Cardiac fibroblast (primary cell): ENCODE results near the gene ACSBG1.
A peak's percentile ranks its signal among the peaks of the same experiment; 100 is the strongest.

Experiments
- DNase-seq, 2 donors: peaks; one replicate each; pipeline versions ENCODE4 v3.0.0 to v3.0.0-alpha.2; 2010; ENCODE audit warnings: low read depth in 2 of 2
- H3K4me3 ChIP-seq, 2 donors: replicated peaks in 1 of 2; 1 replicate in 1 of 2; 2 replicates in 1 of 2; pipeline ENCODE4 v1.5.1; 2011; ENCODE audit warnings: low read depth in 2 of 2, low read length in 2 of 2, mild to moderate bottlenecking in 2 of 2, moderate library complexity in 1 of 2
- TF ChIP-seq, protein P1 (sequence below): IDR thresholded peaks from one replicate; pipeline ENCODE4 v1.5.1; 2011; ENCODE audit warnings: low read depth, mild to moderate bottlenecking, low read length, inconsistent platforms

Gene ACSBG1

DNA sequence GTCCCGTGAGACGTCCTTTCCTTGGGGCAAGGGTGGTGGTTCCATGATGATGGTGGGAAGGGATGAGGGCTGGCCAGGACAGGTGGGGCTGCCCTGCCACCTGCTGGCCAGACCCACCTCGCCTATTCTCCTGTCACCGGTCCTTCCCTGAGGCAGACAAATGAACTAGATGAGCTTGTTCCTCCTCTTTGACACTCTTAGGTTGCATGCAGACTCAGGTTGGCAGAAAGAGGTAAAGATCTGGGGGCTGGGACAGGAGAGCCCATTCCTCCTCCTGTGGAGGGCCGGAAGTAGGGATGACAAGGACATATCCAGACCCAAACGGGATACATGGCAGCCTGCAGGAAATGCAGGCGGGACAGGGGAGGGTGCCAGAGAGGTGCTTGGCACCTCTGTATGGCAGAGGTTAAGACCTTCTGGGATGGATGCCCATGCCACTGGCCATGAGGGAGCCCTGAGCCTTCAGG is 38.6 kb downstream of the ACSBG1 start:
- TF ChIP-seq, protein P1, sequence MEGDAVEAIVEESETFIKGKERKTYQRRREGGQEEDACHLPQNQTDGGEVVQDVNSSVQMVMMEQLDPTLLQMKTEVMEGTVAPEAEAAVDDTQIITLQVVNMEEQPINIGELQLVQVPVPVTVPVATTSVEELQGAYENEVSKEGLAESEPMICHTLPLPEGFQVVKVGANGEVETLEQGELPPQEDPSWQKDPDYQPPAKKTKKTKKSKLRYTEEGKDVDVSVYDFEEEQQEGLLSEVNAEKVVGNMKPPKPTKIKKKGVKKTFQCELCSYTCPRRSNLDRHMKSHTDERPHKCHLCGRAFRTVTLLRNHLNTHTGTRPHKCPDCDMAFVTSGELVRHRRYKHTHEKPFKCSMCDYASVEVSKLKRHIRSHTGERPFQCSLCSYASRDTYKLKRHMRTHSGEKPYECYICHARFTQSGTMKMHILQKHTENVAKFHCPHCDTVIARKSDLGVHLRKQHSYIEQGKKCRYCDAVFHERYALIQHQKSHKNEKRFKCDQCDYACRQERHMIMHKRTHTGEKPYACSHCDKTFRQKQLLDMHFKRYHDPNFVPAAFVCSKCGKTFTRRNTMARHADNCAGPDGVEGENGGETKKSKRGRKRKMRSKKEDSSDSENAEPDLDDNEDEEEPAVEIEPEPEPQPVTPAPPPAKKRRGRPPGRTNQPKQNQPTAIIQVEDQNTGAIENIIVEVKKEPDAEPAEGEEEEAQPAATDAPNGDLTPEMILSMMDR = peak; percentile 65
- DNase-seq = peak in 1 of 2 donors; percentile 22
- no peak overlapping the region for H3K4me3 ChIP-seq

DNA sequence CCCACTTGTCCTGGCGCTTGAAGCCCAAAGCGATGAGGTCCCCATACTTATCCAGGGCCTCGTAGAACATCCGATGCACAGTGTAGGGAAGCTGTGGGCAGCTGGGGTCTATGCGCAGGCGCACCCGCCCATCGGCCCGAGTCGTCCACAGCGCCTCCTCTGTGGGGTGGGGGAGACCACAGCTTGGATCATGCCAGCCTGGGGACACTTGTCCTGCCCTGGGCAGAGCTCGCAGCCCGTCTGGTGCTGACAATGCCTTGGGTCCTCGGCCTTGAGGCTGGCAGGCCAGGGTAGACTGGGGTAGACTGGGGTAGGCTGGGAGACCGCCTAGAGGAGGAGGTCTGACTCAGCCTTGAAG is 39.8 kb downstream of the ACSBG1 start:
- TF ChIP-seq, protein P1 = no peak
- DNase-seq = no peak

DNA sequence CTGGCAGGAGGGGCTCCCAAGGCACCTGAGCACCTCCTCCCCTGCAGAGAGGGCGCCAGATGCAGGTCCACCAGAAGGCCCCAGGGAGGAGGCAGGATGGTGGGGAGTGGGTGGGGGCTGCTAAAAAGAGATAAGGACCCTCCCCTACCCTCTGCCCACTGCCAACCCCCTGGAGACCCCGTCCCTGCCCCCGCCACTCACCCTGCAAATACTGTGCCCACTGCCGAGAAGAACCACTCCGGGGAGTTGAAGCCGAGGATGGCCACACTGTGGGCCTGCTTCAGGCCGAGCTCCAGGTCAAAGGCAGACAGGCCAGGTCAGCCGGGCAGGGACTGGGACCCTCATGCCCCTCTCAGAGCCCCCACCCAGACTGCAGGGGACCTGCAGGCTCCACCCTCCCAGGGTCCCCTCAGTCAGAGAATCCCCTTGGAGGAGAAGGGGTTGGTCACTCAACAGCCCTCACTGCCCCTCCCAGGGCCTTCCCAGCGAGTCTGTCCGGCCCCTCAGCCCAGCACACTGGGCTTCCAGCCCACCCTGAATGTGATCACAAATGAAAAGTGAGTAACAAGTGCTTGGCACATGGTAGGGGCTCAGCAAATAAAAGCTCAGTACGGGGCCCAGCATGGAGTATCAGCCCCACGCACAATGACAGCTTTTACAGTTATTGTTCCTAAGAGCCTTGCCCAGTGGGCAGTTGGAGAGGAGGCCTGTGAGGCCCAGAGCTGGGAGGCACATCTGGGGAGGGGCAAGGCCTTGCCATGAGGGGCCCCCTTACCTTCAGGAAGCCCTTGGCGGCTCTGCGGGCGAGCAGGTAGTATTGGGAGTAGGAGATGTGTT is 40.4 kb downstream of the ACSBG1 start:
- TF ChIP-seq, protein P1 = no peak
- DNase-seq = no peak
- H3K4me3 ChIP-seq = no peak overlapping the region

More for the DNA sequence above, 39.8 kb downstream of the ACSBG1 start:
- H3K4me3 ChIP-seq = no peak overlapping the region

- no peak overlapping the region for H3K4me3 ChIP-seq
Observed at GRCh38 chr15:78192826-78193594, 41.4 kb downstream of the ACSBG1 start.

GRCh38 chr15:78182821-78183220 is 51.5 kb downstream of the ACSBG1 start:
- TF ChIP-seq, protein P1 = no peak
- no peak overlapping the region for H3K4me3 ChIP-seq
- no peak for DNase-seq

More at GRCh38 chr15:78192826-78193594, 41.4 kb downstream of the ACSBG1 start:
- no peak for DNase-seq
- TF ChIP-seq, protein P1 = no peak

GRCh38 chr15:78182336-78182700 is 52.0 kb downstream of the ACSBG1 start:
- TF ChIP-seq, protein P1 = no peak
- no peak for DNase-seq
- H3K4me3 ChIP-seq = no peak overlapping the region
